Stomach (tissue), 4 donors: ENCODE measurements around the gene ABHD4.
"Not testable (repeated sequence)": the region's sequence is repeated elsewhere in the genome, so short reads cannot be mapped to it uniquely, and the experiment has no call there.

Source experiments
- CTCF ChIP-seq, 7 experiments: fragments of 450-650 bp in 4 of 7; fragments of 200-600 bp in 3 of 7; sonication (generic) in 3 of 7; IDR thresholded peaks; one replicate each; pipeline ENCODE4 v1.5.1; 2016 to 2019; ENCODE audit warnings: antibody characterized with exemption in 7 of 7, control low read depth in 2 of 7, mild to moderate bottlenecking in 1 of 7
- POLR2AphosphoS5 ChIP-seq, 3 donors: sonication (generic); formaldehyde crosslinking; IDR thresholded peaks; one replicate each; pipeline ENCODE4 v1.6.1; 2016; ENCODE audit warnings: antibody characterized with exemption in 3 of 3

GRCh38 chr14:22587677-22588422 lies 10.2 kb upstream of the ABHD4 start:
- not testable (repeated sequence) for TF ChIP-seq CTCF, POLR2AphosphoS5 (IDR thresholded peaks at IDR 0.05)
